ENCODE data around the gene TAF7L.

Gene TAF7L

GRCh38 chrX:101223226-101223625, 67.9 kb downstream of the TAF7L start:
- DNase-seq (ENCODE audit: low read depth in 1 of 2, low spot score in 1 of 2) = no peak

DNA sequence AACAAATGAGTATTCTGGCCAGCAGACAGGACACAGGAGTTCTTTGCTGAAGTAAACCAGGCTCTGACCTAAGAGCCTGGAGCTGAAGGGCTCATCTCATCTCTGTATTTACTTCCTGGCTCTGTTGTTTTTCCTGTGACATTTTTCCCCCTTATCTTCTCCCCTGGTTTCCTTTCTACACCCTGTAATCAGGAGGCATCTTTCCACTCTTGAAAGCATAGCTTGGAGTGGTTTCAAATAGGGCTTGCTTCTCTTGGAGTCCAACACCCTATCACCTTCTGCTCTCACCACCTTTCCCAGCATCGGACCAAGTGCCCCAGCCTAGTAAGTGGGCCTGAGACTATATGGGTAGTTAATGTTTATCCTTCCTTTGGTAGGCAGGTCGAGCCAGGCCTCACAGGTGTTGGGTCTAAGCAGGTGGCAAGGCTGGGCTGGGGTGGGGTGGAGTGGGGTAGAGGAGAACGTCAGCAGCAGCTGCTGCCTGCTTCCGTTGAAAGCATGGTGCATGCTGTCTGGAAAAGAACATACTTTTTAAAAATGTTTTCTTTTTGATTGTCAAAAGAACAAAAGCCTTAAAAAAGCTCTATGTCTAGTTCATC, 70.4 kb downstream of the TAF7L start:
- DNase-seq (ENCODE audit: low read depth in 1 of 2, low spot score in 1 of 2) = no peak

GRCh38 chrX:101219864-101220346, 71.2 kb downstream of the TAF7L start:
- no peak for DNase-seq (ENCODE audit: low read depth in 1 of 2, low spot score in 1 of 2)

GRCh38 chrX:101219116-101219863, 71.8 kb downstream of the TAF7L start, which contains the start of gene DRP2:
Gene DRP2 (plus strand): TSS chrX:101219786. CDS start chrX:101231648, 11,862 bp downstream.
- no peak for DNase-seq (ENCODE audit: low read depth in 1 of 2, low spot score in 1 of 2)
